Measurements from ENCODE around the gene RNASEH2A.

GRCh38 chr19:12841094-12841493 is 34.7 kb downstream of the RNASEH2A start:
- TF ChIP-seq CTCF (IDR thresholded peaks at IDR 0.05) (no peak), POLR2A (IDR thresholded peaks at IDR 0.05; ENCODE audit: low read length) (no peak), ESRRA (IDR thresholded peaks at IDR 0.05; ENCODE audit: borderline replicate concordance, low read length) (no peak), MAFK (IDR thresholded peaks at IDR 0.05; ENCODE audit: partially characterized antibody) (no peak), MYC (IDR thresholded peaks at IDR 0.05; ENCODE audit: borderline replicate concordance, low read length) (no peak), EHMT2 (IDR thresholded peaks at IDR 0.05; ENCODE audit: low read depth) (no peak), EP300 (IDR thresholded peaks at IDR 0.05) (no peak), MAX (IDR thresholded peaks at IDR 0.05) (no peak), HES2 (IDR thresholded peaks at IDR 0.05) (no peak), ZSCAN20 (CRISPR knock-in tag; IDR thresholded peaks at IDR 0.05) (no peak), ZFP36 (IDR thresholded peaks at IDR 0.05; ENCODE audit: borderline replicate concordance, partially characterized antibody) (no peak), KDM1A (IDR thresholded peaks at IDR 0.05; ENCODE audit: low read depth) (no peak)
